Neuronal stem cell (in vitro differentiated cells): ENCODE data around the gene CDK11B.
"Not testable (repeated sequence)": the region's sequence is repeated elsewhere in the genome, so short reads cannot be mapped to it uniquely, and the experiment has no call there.

Experiments
- DNase-seq: peaks from one replicate; pipeline ENCODE4 v3.0.0-alpha.2; 2013; ENCODE audit warnings: low spot score
- H2AFZ ChIP-seq: one replicate; pipeline ENCODE4 v1.6.1; 2013; ENCODE audit warnings: mild to moderate bottlenecking, low read length, inconsistent platforms
- H2AK5ac ChIP-seq: 2 replicates; pipeline ENCODE4 v1.6.1; 2013; ENCODE audit warnings: low read depth, mild to moderate bottlenecking, inconsistent platforms, low read length, moderate library complexity, mixed read lengths
- H2BK120ac ChIP-seq: 2 replicates; pipeline ENCODE4 v1.6.1; 2013; ENCODE audit warnings: low read depth, mild to moderate bottlenecking, inconsistent platforms, low read length, moderate library complexity, mixed read lengths
- H2BK12ac ChIP-seq: one replicate; pipeline ENCODE4 v1.6.1; 2013; ENCODE audit warnings: low read length, inconsistent platforms
- H2BK15ac ChIP-seq: 2 replicates; pipeline ENCODE4 v1.6.1; 2013; ENCODE audit warnings: mild to moderate bottlenecking, low read length, inconsistent platforms, mixed read lengths
- H2BK5ac ChIP-seq: one replicate; pipeline ENCODE4 v1.6.1; 2013; ENCODE audit warnings: inconsistent platforms, mild to moderate bottlenecking, low read length, moderate library complexity
- H3K14ac ChIP-seq: one replicate; pipeline ENCODE4 v1.6.1; 2013; ENCODE audit warnings: low read length, inconsistent platforms
- H3K18ac ChIP-seq: 2 replicates; pipeline ENCODE4 v1.6.1; 2013; ENCODE audit warnings: low read length, inconsistent platforms
- H3K23ac ChIP-seq: 2 replicates; pipeline ENCODE4 v1.6.1; 2013; ENCODE audit warnings: low read depth, mild to moderate bottlenecking, mixed read lengths, low read length, inconsistent platforms; ENCODE audit not compliant: poor library complexity
- H3K27ac ChIP-seq: replicated peaks from 3 replicates; pipeline ENCODE4 v1.5.1; 2013; ENCODE audit warnings: low read length, inconsistent platforms
- H3K27me3 ChIP-seq, 3 experiments: 2 replicates each; pipeline ENCODE4 v1.6.1; 2013; ENCODE audit warnings: low read length in 3 of 3, mild to moderate bottlenecking in 2 of 3, inconsistent platforms in 1 of 3, low read depth in 1 of 3, mixed read lengths in 1 of 3, moderate library complexity in 1 of 3; ENCODE audit not compliant: control insufficient read depth in 3 of 3, insufficient read depth in 3 of 3
- H3K36me3 ChIP-seq, 2 donors: replicated peaks in 1 of 2; 2 replicates each; pipeline ENCODE4 v1.6.1; 2013; ENCODE audit warnings: low read length in 2 of 2; ENCODE audit not compliant: control insufficient read depth in 2 of 2, insufficient read depth in 2 of 2
- H3K4ac ChIP-seq: 2 replicates; pipeline ENCODE4 v1.6.1; 2013; ENCODE audit warnings: inconsistent platforms, mild to moderate bottlenecking, low read length, moderate library complexity
- H3K4me1 ChIP-seq, 2 donors: 1 replicate in 1 of 2; 2 replicates in 1 of 2; pipeline ENCODE4 v1.6.1; 2013; ENCODE audit warnings: low read length in 2 of 2, low read depth in 1 of 2; ENCODE audit not compliant: control insufficient read depth in 2 of 2, insufficient read depth in 1 of 2
- H3K4me2 ChIP-seq: one replicate; pipeline ENCODE4 v1.6.1; 2013; ENCODE audit warnings: mild to moderate bottlenecking, low read length, inconsistent platforms; ENCODE audit not compliant: insufficient read depth, poor library complexity, severe bottlenecking
- H3K4me3 ChIP-seq, 2 donors: 2 replicates each; pipeline ENCODE4 v1.5.1; 2013; ENCODE audit warnings: low read length in 2 of 2, mild to moderate bottlenecking in 2 of 2, inconsistent platforms in 1 of 2, moderate library complexity in 1 of 2
- H3K79me1 ChIP-seq: one replicate; pipeline ENCODE4 v1.6.1; 2013; ENCODE audit warnings: low read depth, mild to moderate bottlenecking, inconsistent platforms, low read length, moderate library complexity
- H3K9ac ChIP-seq: one replicate; pipeline ENCODE4 v1.6.1; 2013; ENCODE audit warnings: mild to moderate bottlenecking, low read depth, low read length, inconsistent platforms; ENCODE audit not compliant: poor library complexity
- H3K9me3 ChIP-seq, 2 donors: replicated peaks in 1 of 2; 2 replicates each; pipeline versions ENCODE3 to v1.6.1; 2013; ENCODE audit warnings: low read length in 2 of 2, mild to moderate bottlenecking in 2 of 2, inconsistent platforms in 1 of 2, low read depth in 1 of 2, mixed read lengths in 1 of 2, moderate library complexity in 1 of 2; ENCODE audit not compliant: control insufficient read depth in 2 of 2, insufficient read depth in 1 of 2
- H4K8ac ChIP-seq: one replicate; pipeline ENCODE4 v1.6.1; 2013; ENCODE audit warnings: low read depth, mild to moderate bottlenecking, inconsistent platforms, low read length, moderate library complexity
- H4K91ac ChIP-seq: one replicate; pipeline ENCODE4 v1.6.1; 2013; ENCODE audit warnings: low read length, low read depth, mild to moderate bottlenecking, inconsistent platforms; ENCODE audit not compliant: poor library complexity
- WGBS, 2 donors: extraction: QIAGEN DNeasy Blood & Tissue Kit; methylation state at CpG; one replicate each; pipeline ENCODE4 v1.1.7; 2013; ENCODE audit warnings: missing lambda C conversion rate in 2 of 2, mixed read lengths in 1 of 2; ENCODE audit not compliant: insufficient read length in 2 of 2, insufficient replicate concordance in 1 of 2; ENCODE audit errors: extremely low coverage in 2 of 2; 5-methylcytosine and 5-hydroxymethylcytosine counted together

The CDK11B gene

GRCh38 chr1:1700067-1700466 lies 41.3 kb upstream of the CDK11B start:
- not testable (repeated sequence) for H3K4me2 ChIP-seq, H2BK5ac ChIP-seq, H2BK120ac ChIP-seq, H3K9ac ChIP-seq, H2AK5ac ChIP-seq, H3K36me3 ChIP-seq, H3K4me3 ChIP-seq, DNase-seq, H3K27ac ChIP-seq, H3K79me1 ChIP-seq, H2AFZ ChIP-seq, H2BK12ac ChIP-seq, H4K8ac ChIP-seq, H3K4ac ChIP-seq, H2BK15ac ChIP-seq, H3K18ac ChIP-seq, H3K27me3 ChIP-seq, H3K23ac ChIP-seq, H3K4me1 ChIP-seq, H3K14ac ChIP-seq, H4K91ac ChIP-seq, H3K9me3 ChIP-seq
- WGBS, 2 donors: no CpG with 5 or more reads among the region's 45 CpGs

DNA sequence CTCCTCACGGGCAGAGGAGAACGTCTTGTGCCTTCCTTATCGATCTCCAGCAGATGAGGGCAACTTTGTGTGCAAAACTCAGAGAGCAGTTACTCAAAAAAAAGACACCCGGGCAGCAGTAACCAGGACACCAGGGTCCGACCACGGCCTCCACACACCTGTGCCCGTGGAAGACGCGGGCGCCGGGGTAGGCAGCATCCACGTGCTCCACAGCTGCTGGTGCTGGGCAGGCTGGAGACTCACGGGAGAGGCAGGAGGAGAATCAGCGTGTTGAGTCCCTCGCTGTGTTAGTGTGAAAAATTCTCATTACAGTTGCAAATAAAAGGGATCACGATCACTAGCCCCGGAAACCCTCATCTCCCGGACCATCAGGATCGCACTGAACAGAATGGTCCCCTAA lies 40.3 kb upstream of the CDK11B start:
- H3K27ac ChIP-seq, H4K91ac ChIP-seq, H3K18ac ChIP-seq, H3K23ac ChIP-seq, H3K27me3 ChIP-seq, H2AK5ac ChIP-seq, H2AFZ ChIP-seq, DNase-seq, H3K79me1 ChIP-seq, H2BK120ac ChIP-seq, H3K4me3 ChIP-seq, H3K4ac ChIP-seq, H3K4me2 ChIP-seq, H4K8ac ChIP-seq, H2BK15ac ChIP-seq, H3K36me3 ChIP-seq, H2BK5ac ChIP-seq, H3K9me3 ChIP-seq, H3K14ac ChIP-seq, H3K4me1 ChIP-seq, H2BK12ac ChIP-seq, H3K9ac ChIP-seq: not testable (repeated sequence)
- no CpG with 5 or more reads among the region's 19 CpGs for WGBS, 2 donors

GRCh38 chr1:1697358-1698183 lies 38.8 kb upstream of the CDK11B start:
- H3K4me2 ChIP-seq, H2BK15ac ChIP-seq, H3K14ac ChIP-seq, H3K18ac ChIP-seq, H2BK12ac ChIP-seq, H3K79me1 ChIP-seq, H3K4me3 ChIP-seq, H2BK5ac ChIP-seq, H3K4ac ChIP-seq, DNase-seq, H3K4me1 ChIP-seq, H3K9me3 ChIP-seq, H3K23ac ChIP-seq, H3K36me3 ChIP-seq, H3K27ac ChIP-seq, H2AK5ac ChIP-seq, H4K8ac ChIP-seq, H2AFZ ChIP-seq, H2BK120ac ChIP-seq, H3K27me3 ChIP-seq, H3K9ac ChIP-seq, H4K91ac ChIP-seq: not testable (repeated sequence)
- no CpG with 5 or more reads among the region's 26 CpGs for WGBS, 2 donors

DNA sequence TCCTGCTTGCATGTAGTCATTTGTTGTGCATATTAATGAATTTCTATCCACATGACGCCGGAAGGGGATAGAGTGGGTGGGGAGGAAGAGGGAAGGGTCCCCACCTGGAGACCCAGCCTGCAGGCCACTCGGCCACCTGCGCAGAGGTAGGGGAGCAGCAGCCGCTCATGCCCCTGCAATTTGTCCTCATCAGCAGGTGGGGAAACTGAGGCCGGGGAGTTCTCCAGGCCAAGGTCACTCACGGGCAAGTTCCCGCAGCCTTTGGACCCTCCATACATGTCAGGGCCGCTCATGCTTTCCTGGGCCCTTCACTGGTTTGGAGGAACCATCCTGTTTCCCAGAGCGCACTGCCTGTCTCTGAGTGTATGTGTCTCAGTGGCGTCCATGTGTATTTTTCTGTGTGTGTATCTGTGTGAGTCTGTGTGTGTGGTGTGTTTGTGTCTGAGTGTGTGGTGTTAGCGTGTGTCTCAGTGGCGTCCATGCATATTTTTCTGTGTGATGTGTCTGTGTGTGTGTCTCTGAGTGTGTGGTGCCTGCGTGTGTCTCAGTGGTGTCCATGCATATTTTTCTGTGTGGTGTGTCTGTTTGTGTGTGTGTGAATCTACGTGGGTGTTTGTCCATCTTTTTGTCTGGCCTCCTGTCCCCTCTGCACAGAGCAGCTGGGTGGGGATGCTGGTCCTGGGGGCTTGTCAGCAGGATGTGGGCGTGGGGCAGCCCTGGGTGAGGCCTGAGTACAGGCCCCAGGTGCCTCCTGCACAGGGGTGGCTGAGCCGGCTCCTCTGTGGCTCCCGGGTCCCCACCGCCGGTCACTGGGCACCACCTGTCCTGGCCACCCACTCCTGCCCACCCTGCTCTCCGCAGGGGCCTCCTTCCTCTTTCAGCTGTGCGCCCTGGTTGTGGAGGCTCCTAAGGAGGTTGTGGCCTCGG lies 37.9 kb upstream of the CDK11B start:
- H2BK120ac ChIP-seq, DNase-seq: not testable (repeated sequence)
- no CpG with 5 or more reads among the region's 23 CpGs for WGBS, 2 donors

More for the DNA sequence above, 37.9 kb upstream of the CDK11B start:
- H3K4me1 ChIP-seq, H3K23ac ChIP-seq, H3K27ac ChIP-seq, H3K4me2 ChIP-seq, H4K8ac ChIP-seq, H3K4me3 ChIP-seq, H3K14ac ChIP-seq, H2BK5ac ChIP-seq, H3K9ac ChIP-seq, H4K91ac ChIP-seq, H3K4ac ChIP-seq, H2AFZ ChIP-seq, H3K36me3 ChIP-seq, H3K79me1 ChIP-seq, H3K27me3 ChIP-seq, H2BK15ac ChIP-seq, H2BK12ac ChIP-seq, H2AK5ac ChIP-seq, H3K18ac ChIP-seq, H3K9me3 ChIP-seq: not testable (repeated sequence)
